G401.6 (cell line): ENCODE results near the gene CHRD.

Source experiments
- FAIRE-seq: peaks from 2 replicates; lab custom pipeline; 2012; peaks lifted over from hg19 to GRCh38; lab: Jason Lieb, UNC

CHRD gene

DNA sequence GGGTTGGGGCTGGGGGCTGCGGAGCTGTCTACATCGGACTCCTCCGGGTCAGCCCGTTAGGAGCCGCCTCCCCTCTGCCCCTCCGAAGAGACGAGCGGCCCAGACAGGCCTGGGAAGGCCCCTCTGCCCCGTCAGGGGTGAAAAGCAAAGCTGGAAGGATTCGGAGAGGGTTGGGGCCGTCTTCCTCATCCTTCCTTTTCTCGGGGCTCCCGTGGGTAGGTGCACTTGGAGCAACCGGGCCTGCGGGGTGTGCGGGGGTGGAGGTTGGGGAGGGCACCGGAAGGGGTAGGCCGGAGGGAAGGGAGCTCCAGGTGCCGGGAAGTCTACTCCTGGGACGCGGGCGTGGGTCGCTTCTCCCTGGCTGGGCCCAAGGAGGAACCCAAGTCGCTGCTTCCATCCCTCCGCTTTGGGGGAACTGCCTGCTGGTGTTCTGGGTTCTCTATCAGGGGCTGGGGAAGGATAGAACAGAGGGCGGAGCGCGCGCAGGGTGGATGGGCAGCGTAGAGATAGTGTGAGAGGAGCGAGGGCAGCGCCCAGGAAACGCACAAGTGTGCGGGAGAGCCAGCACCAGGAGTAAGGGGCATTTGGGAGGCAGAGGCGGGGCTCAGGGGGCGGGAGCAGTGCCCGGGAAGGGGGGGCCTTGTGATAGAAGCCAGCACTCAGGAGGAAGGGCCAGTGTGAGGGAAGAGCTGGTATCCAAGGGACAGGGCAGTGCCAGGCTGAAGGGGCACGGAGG is 17.8 kb upstream of the CHRD start:
- FAIRE-seq, result no peak

DNA sequence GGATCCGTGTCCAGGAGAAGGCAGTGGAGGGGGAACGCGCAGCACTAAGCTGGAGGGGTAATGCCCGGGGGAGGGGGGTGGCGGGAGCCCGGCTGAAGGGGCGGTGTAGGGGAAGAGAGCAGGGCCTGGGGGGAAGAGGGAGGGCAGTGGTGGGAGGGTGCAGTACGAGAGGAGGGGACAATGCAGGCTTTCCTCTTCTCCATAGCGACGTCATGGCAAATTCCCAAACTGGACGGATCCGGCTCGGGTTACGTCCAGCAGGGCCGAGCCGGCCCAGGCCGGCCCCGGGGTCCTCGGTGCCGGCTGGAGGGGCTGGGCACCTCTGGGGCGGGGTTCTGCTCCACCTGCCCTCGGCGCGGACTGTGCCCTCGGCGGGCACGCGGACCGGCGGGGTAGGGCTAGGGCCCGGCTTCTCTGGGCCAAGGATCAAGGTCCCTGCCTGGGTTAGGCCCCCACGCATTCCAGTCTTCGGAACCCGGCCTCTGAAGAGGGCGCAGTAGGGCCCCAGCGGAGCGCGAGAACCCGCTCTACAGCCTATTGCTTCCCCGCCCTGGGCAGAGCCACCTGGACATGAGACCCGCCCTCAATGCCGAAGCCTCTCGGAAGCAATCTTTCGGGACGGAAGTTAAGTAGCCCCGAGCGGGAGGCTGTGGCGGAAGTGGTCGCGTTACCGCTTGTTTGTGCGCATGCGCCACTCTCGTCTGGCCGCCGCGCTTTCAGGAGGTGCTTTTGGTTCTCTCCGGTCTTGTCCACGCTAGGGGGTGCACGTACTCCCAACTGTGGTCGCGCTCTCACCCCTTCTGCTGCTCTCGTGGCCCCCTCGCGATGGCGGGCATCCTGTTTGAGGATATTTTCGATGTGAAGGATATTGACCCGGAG is 16.9 kb upstream of the CHRD start:
- peak; percentile 98 for FAIRE-seq

DNA sequence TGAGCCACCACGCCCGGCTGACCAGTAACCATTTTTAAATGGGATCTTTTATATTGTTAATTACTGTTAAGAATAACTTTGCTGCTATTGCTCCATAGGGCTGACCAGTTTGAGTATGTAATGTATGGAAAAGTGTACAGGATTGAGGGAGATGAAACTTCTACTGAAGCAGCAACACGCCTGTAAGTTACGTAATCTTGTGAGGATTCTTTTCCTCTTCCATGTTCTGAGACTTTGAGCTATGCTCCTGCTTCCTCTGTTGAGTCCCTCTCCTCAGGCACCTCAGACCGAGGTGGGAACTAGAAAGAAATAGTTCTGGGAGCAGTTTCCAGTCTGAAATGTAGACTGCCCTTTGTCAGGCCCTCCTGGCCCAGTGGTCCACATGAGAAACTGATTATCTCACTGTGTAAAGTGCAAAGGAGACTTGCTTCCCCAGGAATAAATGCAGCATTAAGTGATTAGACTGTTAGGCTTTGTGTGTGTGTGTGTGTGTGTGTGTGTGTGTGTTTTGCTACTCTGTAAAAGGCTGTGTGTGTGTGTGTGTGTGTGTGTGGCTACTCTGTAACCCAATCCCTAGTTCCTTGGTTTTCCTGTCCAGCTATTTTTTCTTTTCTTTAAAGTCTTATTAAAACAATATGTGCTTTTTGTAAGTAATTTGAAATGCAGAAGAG is 13.1 kb upstream of the CHRD start:
- no peak for FAIRE-seq

DNA sequence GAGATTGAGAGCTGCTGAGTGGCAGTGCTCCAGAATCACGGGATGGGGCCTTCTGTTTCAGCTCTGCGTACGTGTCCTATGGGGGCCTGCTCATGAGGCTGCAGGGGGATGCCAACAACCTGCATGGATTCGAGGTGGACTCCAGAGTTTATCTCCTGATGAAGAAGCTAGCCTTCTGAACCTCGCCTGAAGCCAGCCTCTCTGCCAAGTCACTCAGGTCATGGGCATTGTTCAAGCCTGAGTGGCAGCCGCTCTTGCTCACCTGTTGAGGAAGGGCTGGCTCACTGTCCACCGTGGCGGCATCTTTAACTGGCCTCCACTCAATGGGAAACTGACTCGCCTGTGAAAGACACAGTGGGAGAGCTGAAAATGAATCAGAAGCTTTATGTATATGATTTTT is 11.7 kb upstream of the CHRD start:
- no peak for FAIRE-seq

DNA sequence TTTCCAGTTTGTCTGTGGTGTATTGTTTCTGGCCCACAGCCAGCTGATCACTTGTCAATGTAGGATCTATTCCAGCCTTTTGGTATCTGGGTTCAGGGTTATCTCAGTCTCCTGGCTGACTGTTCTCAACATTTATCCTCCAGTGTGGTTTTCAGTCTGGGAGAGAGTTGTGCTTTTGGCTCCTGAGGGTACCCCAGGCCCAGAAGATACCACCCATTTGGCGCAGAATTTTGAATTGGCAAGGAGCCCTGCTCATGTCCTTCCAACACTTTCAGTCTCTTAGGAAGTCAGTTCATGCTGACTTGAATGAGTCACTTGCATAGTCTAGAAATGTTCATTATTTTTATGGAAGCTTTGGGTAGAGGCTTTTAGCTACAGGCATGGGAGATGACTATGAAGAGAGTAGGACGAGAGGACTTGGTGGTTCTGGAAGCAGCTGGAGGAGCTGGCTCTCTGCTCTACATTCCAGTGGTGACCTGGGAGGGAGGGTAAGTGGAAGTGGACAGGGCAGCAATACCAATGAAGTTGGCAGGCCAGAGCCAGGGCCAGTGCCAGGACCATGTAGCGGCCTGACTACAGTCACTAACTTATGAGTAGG is 11.2 kb upstream of the CHRD start:
- no peak for FAIRE-seq

DNA sequence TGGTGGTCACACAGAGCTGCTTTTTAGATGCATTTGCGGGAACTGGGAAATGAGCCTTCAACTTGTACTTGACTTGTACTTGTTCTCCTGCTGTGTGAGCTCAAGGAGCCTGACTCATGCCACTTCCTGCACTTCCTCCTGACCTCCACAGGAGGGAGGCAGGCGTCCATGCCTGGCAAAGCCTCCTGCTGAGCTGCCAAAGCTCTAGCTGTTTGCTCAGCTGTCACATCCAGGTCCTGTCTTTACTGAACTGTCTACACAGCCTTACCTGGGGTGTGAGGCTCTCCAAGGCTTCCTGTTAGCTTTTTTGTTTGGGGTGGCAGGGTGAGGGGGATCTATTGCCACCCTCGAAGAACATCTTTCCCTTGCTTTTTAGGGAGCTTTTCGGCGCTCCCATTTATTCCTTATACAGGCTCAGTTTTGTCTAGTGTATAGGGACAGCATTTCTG is 8.3 kb upstream of the CHRD start:
- FAIRE-seq, result peak; percentile 78

DNA sequence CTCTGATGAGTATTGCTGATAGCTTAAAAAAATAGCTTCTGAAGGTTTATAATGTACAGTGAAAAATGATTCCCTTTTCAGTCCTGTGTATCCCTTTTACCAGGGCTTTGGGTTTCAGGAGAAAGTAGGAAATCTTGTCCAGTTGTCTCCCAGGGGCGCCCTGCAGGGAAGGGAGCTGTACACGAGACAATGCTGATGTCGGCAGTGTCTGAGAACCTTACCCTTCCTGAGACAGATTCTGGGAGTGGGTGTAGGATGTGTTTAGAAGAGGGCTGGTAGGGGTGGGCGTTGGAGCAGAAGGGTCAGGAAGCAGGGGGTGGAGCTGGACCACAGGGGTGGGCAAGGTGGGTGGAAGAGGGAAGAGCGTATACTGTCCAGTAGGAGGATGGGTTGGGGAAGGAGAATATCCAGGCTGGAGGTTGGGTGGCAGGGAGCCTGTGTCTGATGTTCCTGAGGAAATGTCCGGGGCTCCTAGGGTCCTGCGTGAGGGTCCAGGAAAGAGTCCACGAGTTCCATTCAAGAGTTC is 7.5 kb upstream of the CHRD start:
- no peak for FAIRE-seq

DNA sequence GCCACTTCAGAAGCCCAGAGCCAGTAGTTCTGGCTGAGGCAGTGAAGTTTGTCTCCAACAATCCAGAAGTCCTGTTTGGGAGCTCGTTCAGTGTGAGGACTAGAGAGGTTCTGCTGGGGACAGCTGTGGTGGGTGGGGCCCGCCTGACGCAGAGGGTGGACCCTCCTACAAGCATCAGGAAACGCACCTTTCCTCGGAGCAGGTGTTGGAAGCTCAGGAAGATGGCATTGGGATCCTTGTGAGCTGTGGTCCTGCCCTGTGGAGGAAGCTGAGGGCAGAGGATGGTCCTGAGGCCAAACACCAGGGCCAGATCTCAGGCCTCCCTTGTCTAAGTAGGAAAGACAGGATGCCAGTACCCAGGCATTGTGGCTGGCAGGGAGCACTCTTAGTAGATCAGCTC is 6.9 kb upstream of the CHRD start:
- FAIRE-seq, result no peak

DNA sequence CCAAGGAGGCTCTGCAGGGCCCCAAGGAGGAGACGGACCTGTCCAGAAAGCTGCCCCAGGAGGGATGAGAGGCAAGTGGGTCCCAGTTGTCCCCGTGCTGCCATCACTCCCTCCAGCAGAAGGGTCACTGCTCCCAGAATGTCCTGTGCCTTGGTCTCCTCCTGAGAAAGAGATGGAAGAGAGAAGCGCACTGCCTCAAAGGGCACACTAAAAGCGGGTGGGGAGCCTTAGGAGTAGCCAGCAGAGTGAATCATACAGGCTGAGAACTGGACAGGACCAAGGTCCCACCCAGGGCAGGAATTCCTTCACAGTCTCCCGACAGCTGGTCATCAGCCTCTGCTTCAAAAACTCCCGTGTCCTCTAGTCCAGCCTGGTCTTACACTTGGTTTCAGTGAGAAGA is 6.4 kb upstream of the CHRD start:
- no peak for FAIRE-seq

DNA sequence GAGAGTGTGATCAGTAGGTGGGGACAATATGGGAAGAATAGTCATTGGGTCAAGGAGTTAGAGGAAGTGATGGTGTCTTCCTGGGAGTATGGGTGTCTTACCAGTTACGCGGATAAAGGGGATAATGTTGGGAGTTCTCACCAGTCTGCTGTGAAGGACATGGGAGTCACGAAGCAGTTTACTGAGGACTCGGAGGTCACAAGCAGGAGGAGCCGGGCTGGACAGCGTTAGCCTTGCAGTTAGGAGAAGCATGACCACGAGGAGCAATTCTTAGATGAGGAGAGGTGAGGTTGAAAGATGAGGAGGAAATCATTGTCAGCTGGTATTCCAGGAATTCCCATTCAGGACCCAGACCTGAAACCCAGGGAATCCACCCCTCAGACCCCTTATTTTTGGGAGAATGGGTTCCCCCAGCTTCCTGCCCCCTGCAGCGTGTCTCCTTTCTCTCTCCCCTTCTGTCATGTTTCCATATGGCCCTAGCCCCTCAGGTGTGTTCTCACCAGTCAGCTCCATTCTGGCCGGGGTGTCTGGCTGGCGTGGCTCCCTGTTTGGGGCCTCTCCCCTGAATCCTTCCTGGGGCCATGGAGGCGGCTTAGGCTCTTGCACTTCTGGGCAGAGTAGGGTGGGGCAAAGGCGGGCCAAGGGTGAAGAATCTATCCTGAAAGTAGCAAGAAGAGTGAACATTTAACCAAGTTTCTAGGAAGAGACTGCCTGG is 4.0 kb upstream of the CHRD start:
- FAIRE-seq, result no peak

DNA sequence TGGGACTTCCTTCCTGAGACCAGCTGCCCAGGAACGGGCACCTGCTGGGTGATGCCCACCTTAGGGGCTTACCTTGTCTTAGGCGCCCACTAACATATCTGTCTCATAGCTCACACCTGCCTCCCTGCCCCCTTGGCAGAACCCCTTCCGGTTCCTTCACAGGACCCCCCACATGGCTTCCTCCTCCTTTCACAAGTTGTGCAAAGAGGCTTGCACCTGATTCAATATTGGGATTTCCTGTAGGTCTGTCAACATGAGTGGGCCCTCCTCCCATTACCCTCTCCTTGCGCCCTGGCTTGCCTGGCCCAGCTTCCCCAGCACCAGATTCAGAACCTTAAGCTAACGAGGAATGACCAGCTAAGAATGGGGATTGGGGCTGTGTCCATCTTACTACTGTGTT is 2.5 kb upstream of the CHRD start:
- FAIRE-seq, result no peak

DNA sequence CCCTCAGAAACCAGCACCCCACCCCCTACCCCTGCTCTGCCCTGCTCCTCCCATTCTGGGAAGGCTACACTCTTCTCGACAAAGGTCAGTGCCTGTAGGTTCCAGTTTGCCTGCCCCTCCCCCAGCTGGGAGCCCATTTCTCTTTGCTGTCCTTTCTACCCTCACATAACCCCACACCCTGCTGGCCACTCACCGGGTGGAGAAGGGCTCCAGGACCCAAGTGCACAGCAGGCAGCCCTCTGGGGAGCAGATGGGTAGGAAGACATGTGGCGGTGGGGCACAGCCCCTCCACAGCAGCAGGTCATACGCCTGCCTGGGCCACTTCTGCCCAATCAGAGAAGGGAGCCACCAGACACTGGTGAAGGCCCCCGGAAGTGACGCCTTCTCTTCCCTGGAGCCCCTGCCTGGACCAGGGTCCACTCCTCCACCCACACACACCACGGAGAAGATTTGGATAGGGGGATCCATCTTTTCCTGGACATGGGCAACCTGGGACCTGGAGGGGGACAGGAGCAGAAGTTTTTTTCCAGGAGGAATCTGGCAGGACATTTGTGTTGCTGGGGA is 1.9 kb upstream of the CHRD start, which contains the start of gene THPO:
Gene THPO, minus strand, starts transcription at position 326 of the 564 bp plus-strand sequence. CDS start 1,948 bp downstream, outside the sequence.
- no peak for FAIRE-seq

DNA sequence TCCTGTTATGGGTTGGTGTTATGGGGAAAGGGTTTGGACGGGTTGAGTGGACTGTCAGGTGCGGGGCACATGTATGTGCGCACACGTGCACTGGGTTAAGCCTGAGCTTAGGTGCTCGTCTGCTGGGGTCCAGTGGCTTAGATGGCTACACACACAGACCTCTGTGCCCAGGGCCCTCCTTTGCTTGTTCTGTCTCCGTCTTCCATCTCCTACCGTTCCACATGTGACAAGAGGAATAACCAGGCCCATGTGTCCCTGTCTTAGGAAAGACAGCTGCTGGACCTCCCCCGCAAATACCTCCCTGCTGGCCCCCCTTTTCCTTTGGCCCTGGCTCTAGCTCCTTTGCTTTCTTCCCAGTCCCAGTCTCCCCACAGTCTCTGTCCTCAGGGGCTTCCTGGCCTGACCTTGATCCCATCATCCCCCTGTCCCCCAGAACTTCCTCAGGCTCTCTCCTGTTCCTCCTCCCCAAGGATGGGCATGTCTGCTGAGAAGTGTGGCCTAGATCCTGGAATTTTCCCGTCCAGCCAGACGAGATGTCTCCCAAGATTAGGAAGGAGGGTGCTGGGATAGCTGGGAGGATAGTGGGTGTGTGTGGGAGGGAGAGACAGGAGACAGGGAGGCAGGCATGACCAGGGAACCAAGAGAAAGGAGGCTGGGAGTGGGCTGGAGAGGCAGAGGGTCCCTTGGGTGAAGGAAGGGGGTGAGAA is 1.1 kb upstream of the CHRD start:
- FAIRE-seq, result no peak

DNA sequence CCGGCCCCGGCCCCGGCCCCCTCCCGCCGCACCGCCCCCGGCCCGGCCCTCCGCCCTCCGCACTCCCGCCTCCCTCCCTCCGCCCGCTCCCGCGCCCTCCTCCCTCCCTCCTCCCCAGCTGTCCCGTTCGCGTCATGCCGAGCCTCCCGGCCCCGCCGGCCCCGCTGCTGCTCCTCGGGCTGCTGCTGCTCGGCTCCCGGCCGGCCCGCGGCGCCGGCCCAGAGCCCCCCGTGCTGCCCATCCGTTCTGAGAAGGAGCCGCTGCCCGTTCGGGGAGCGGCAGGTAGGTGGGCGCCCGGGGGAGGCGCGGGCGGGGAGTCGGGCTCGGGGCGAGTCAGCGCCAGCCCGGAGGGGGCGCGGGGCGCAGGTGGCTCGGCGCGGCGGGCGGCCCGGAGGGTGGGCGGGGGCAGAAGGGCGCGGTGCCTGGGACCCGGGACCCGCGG is 352 bp downstream of the CHRD start:
- no peak for FAIRE-seq

DNA sequence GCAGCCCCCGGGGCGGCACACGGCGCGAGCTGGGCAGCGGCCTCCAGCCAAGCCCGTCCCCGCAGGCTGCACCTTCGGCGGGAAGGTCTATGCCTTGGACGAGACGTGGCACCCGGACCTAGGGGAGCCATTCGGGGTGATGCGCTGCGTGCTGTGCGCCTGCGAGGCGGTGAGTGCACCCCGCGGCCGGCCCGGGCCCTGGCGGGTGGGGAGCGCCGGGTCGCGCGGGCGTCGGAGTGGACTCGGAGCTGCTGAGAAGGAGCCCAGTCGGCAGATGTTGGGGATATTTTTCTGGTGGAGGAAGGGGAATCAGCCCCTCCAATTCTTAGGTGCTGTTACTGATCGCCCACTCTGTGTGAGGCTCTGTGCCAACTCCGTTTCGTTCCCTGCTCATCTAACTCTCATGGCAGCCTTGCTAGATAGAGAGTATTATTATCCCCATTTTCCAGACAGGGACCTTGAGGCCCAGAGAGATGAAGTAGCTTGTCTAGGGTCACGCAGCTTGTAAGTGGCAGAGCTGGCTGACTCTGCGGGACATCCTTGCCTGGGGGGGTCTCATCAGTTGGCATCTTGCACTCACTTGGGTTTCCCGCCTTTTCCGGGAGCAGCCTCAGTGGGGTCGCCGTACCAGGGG is 890 bp downstream of the CHRD start:
- FAIRE-seq, result no peak

DNA sequence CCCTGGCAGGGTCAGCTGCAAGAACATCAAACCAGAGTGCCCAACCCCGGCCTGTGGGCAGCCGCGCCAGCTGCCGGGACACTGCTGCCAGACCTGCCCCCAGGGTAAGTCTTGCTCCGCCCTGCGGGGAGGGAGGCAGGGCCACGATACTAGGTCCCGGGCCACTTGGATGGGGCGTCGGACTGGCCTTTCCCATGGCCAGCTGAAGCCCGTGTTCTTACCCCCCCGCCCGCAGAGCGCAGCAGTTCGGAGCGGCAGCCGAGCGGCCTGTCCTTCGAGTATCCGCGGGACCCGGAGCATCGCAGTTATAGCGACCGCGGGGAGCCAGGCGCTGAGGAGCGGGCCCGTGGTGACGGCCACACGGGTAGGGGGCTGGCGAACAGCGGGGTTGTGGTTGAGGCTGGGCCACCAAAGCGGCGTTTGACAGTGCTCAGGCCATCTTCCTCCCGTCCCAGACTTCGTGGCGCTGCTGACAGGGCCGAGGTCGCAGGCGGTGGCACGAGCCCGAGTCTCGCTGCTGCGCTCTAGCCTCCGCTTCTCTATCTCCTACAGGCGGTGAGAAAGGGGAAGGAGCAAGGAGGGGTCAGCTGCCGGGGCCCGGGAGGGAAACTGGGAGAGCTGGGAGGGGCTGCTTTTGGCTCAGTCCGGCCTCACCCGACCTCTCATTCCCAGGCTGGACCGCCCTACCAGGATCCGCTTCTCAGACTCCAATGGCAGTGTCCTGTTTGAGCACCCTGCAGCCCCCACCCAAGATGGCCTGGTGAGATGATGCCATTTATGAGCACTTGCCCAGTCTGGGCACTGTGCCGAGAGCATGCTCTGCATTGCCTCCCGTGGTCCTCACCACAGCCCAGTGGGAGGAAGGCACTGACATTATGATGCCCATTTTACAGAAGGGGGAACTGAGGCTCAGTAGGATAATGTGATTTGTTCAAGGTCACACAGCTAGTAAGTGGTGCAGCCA is 1.7 kb downstream of the CHRD start:
- FAIRE-seq, result no peak

DNA sequence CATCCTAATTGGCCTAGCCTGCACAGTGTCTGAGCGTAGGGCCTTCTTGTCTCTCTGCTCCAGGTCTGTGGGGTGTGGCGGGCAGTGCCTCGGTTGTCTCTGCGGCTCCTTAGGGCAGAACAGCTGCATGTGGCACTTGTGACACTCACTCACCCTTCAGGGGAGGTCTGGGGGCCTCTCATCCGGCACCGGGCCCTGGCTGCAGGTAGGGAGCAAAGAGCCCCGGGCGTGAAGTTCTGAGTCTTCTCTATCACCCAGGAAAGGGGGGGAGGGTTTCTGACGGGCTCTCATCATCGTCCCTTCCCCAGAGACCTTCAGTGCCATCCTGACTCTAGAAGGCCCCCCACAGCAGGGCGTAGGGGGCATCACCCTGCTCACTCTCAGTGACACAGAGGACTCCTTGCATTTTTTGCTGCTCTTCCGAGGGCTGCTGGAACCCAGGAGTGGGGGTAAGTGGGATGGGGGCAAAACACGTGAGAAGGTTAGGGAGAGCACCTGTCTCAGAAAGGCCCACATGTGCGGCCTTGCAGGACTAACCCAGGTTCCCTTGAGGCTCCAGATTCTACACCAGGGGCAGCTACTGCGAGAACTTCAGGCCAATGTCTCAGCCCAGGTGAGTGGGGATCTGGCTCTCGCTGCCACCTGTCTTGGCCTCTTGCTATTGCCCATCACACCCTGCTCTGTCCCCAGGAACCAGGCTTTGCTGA is 2.6 kb downstream of the CHRD start:
- no peak for FAIRE-seq
